H1 (cell line): ENCODE results near the gene CYSRT1. TPM values are rescaled to one million over a fixed set of nuclear protein-coding genes. Genes with fewer than 3 reads are reported as not detected.

Source experiments
- CHD2 ChIP-seq: IDR thresholded peaks from 2 replicates; pipeline ENCODE4 v1.6.1; 2012; ENCODE audit warnings: low read length, improper control_type of control experiment
- CHD7 ChIP-seq: fragments of 300-600 bp; sonication (generic); IDR thresholded peaks from 2 replicates; pipeline ENCODE4 v1.7.1; 2012; ENCODE audit warnings: low read length, moderate library complexity, mild to moderate bottlenecking, inconsistent platforms; ENCODE audit not compliant: insufficient replicate concordance
- CREB1 ChIP-seq: IDR thresholded peaks from 2 replicates; pipeline ENCODE4 v1.6.1; 2012; ENCODE audit warnings: inconsistent platforms
- GABPA ChIP-seq: IDR thresholded peaks from 2 replicates; pipeline ENCODE4 v1.6.1; 2011; ENCODE audit warnings: mild to moderate bottlenecking, low read length, moderate library complexity, borderline replicate concordance; ENCODE audit not compliant: insufficient read depth
- JUND ChIP-seq: IDR thresholded peaks from 2 replicates; pipeline ENCODE4 v1.6.1; 2011; ENCODE audit warnings: mild to moderate bottlenecking, improper control_type of control experiment, low read length
- KDM1A ChIP-seq: fragments of 200-600, 300-600 bp; sonication (generic); IDR thresholded peaks from 2 replicates; pipeline ENCODE4 v1.7.1; 2016; ENCODE audit warnings: mild to moderate bottlenecking, low read length, borderline replicate concordance
- MAX ChIP-seq: IDR thresholded peaks from 2 replicates; pipeline ENCODE4 v1.6.1; 2012; ENCODE audit warnings: inconsistent platforms
- RFX5 ChIP-seq: IDR thresholded peaks from 2 replicates; pipeline ENCODE4 v1.6.1; 2011; ENCODE audit warnings: low read depth, low read length, improper control_type of control experiment, borderline replicate concordance
- SRF ChIP-seq: IDR thresholded peaks from 2 replicates; pipeline ENCODE4 v1.6.1; 2011; ENCODE audit warnings: mild to moderate bottlenecking, low read depth, low read length, moderate library complexity
- SUZ12 ChIP-seq: fragments of 200-600 bp; sonication (generic); IDR thresholded peaks from 2 replicates; pipeline ENCODE4 v1.6.1; 2012; ENCODE audit warnings: mild to moderate bottlenecking, inconsistent platforms, low read length, moderate library complexity, mixed read lengths
- polyA plus RNA-seq, 7 experiments: library from polyadenylated mRNA; depleted of rRNA in 3 of 7; stranded (reverse) in 5 of 7; unstranded in 2 of 7; fragments of >200 nt in 5 of 7; fragments of 200-250 nt in 2 of 7; gene quantifications; 1 replicate in 5 of 7; 2 replicates in 1 of 7; 4 replicates in 1 of 7; pipeline versions ENCODE4 v1.2.1 to v1.2.3, GENCODE V29; 2011 to 2013; ENCODE audit warnings: missing spikeins in 2 of 7, mixed read lengths in 2 of 7
- total RNA-seq: library from RNA; stranded (reverse); fragmentation: NEBNext Ultra II Directional; extraction: Animal tissue kit (Norgen Biotek cat#: 25700); gene quantifications from 2 replicates; pipeline ENCODE4 v1.2.1, GENCODE V29; 2021

CYSRT1 gene
- total and polyA plus RNA-seq, 2 of the 8 experiments (the other 6 are each of a cell fraction or from before 2014, with no cell fraction given) = 1.0 to 6.5 TPM

- TF ChIP-seq CHD7 (no peak), GABPA (peak; percentile 93), JUND (no peak), SUZ12 (no peak), SRF (0 out of 2 replicates have a peak, but pooled peaks have one; percentile 13), CHD2 (no peak), CREB1 (0 out of 2 replicates have a peak, but pooled peaks have one; percentile 23), KDM1A (no peak), RFX5 (no peak), MAX (0 out of 2 replicates have a peak, but pooled peaks have one; percentile 6)
Observed at GRCh38 chr9:137254624-137255447, 29.9 kb downstream of the CYSRT1 start, which contains the start of gene NELFB (continued).
